Activated CD4-positive, CD25-positive, alpha-beta regulatory T cell (primary cell): Measurements from ENCODE around the gene C16orf90.

Source experiments
- DNase-seq, 4 experiments: peaks; one replicate each; lab custom pipeline; 2025; lab: John Stamatoyannopoulos, UW

The C16orf90 gene, protein sequence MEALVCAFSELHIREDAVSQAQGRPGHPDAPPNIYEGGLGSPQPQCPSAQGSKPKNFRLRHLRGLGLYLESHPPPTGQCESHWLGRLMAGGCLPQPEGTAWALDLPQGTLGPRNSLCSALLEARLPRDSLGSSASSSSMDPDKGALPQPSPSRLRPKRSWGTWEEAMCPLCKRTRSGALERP

DNA sequence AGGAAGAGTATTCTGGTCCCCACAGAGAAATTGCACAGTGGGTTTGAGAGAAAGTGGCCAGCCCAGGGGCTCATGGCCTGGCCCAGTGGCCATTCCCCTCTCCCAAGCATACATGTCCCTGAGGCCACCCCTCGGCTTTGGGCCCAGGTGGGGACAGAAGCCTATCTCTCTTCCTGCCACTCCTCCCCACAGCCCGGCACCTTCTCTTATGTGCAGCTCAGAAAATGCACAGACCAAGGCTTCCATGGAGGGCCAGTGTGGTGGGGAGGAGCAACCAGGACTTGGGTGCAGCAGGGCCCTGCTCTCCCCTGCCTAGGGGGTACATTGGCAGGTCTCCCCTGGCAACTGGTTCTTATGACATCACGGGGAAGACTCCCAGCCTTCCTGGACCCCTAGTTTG, at the start of gene C16orf90:
Gene C16orf90 (minus strand): TSS at position 314 of the 400 bp plus-strand sequence. CDS start 68 bp downstream, at position 246.
- no peak for DNase-seq

- DNase-seq, result no peak
Measured at GRCh38 chr16:3542601-3543373, 47.5 kb upstream of the C16orf90 start.

GRCh38 chr16:3541527-3542155, 46.4 kb upstream of the C16orf90 start:
- DNase-seq, result no peak

GRCh38 chr16:3538222-3538621, 42.9 kb upstream of the C16orf90 start:
- no peak for DNase-seq

DNA sequence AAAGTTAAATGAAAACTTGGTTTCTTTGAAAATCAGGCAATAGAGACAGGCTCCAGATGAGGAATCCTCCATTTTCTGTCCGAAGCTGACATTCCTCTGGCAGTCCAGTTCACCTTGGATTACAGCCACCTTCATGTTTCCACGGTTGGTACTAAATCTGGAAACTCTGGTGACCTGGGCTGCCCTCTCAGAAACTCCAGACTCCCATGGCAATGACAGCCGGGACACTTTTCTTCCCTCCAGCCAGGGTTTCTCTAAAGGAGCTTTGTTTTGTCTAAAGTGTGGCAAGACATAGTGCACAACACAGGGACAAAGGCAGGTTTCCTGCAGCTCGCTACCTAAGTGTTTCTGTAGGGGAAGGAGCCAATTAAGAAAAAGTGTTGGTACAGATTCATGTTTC, 41.6 kb upstream of the C16orf90 start:
- no peak for DNase-seq

DNA sequence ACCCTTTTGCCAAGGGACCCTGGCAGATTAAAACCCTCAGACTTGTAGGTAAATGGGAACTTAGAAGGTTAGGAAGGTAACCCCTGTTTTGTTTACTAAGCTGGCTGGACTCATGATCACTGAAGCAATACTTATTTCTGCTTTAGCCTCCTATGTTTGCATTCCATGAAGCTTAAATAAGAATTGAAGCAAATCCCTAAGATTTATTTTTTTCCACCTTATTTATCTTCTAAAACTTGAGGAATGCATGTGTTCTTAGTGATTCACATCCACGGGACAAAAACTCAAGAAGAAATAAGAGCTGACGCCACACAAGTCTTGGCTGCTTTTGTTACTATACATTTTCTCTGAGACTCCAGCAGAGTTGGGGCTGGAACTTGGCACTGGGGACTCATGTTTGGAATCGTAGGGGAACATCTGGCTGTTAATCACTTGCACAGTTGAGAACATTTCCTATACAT, 41.0 kb upstream of the C16orf90 start:
- no peak for DNase-seq

DNA sequence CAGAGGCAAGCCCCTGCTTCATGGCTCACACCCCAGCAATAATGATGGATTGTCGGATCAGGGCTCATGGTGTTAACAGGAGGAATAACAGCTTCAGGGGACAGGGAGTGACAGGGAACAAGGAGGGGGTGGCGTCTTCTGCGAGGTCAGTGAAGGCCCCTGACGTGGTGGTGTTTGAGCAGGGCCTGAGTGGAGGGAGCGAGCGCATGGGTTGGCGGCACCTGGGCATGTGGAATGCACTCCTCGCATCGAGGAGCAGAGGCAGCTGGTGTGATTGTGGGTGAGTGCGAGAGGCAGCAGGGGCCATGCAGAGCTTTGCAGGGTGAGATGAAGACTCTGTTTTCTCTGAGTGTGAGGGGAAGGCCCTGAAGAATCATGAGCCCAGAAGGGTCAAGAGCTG, 38.8 kb upstream of the C16orf90 start:
- no peak for DNase-seq

- no peak for DNase-seq
Measured at GRCh38 chr16:3532741-3533140, 37.5 kb upstream of the C16orf90 start.

DNA sequence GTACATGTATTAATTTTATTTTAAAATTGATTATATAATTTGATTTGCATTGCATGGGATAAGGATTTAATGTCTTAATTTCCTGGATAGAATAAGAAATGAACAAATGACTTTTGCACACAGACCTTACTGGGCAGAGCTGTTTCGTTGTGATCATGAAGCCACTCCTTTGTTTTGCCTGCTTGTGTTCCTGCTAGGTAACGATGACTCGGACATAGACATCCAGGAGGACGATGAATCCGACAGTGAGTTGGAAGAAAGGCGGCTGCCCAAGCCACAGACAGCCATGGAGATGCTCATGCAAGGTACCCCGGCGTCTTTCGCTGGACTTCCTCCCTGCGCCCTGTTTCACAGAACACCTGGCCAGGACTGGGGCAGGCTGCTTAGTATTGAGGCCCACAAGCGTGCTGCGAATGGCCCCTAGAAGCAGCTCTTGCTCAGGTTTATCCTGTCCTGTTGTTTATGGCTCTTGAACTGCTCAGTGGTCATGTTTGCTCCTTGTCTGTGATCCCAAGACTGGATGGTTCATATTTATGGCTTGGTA, 35.2 kb upstream of the C16orf90 start:
- DNase-seq, result no peak

DNA sequence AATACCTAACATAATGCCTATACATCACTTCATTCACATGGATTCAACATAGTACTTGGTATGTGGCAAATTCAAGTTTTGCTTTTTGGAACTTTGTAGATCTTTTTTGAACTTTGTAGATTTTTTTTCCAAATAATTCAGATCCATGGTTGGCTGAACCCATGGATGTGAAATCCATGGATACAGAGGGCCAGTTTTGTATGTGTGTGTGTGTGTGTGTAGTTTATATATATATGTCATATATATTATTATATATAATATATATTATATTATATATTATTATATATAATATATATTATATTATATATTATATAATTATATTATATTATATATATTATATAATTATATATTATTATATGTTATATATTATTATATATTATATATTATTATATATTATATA, 33.9 kb upstream of the C16orf90 start:
- no peak for DNase-seq

DNA sequence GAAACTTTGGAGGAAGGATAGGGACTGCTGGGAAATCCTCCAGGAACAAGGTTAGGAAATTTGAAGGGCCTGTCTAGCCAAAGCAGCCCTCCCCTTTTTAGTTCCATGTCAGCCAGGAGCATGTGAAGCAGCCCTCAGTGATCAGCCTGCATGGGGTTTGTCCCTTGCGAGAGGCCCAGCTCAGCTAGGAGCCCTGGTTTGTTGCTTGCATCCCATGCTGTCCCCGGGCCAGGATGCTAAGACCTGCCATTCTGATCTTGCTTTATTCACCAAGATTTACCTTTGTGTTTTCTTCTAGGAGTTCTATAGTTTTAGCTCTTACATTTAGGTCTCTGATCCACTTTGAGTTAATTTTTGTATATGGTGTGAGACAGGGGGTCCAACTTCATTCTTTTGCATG, 33.1 kb upstream of the C16orf90 start:
- no peak for DNase-seq

DNA sequence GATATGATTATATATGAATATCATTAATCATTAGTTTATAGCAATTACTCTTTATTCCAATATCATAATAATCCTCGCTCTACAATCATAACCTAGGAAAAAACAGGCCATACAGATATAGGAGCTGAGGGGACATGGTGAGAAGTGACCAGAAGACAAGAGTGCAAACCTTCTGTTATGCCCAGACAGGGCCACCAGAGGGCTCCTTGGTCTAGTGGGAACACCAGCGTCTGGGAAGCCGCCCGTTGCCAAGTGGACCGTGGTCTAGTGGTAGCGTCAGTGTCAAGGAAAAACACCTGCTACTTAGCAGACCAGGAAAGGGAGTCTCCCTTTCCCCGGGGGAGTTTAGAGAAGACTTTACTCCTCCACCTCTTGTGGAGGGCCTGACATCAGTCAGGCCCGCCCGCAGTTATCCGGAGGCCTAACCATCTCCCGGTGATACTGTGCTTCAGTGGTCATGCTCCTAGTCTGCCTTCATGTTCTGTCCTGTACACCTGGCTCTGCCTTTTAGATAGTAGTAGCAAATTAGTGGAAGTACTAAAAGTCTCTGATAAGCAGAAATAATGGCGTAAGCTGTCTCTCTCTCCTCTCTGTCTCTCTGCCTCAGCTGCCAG, 32.0 kb upstream of the C16orf90 start:
- DNase-seq, result peak in 2 of 4 experiments; percentile 16 to 48

- no peak for DNase-seq
Measured at GRCh38 chr16:3525951-3526350, 30.7 kb upstream of the C16orf90 start.

DNA sequence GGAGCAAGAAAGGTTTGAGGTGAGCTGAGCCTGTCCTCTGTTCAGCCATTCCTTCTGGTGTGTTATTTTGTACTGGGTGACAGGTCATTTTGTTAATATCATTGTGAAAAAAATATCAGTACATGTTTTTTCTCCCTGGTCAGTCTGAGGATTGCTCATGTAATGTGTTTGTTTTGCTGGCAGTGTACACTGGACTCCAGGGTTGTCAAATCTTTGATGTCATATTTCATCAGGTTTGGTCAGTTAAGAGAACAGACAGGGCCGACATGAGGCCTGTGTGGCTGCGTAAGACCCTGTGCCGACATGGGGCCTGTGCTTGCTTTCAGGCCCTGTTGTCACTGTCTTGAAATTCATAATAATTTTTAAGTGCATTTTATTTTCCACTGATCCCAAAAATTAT, 28.0 kb upstream of the C16orf90 start:
- no peak for DNase-seq

GRCh38 chr16:3520841-3521240, 25.6 kb upstream of the C16orf90 start:
- no peak for DNase-seq

DNA sequence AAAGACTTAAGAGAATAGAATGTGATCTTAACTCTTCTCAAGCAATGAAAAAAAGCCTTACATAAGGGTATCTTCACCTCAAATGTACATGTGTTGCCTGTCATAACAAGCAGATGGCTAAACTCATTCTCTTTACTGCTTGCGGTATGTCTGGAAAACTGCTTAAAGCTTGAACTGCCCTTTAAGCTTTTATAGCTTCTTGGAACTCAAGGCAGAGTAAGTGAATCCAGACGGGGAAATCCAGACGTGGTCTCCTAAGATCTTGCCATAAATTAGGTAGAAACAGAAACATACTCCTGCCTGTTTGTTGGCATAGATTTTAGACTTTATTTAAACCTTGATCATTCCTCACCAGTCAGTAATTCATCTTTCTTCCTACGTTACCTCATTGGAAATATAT, 25.1 kb upstream of the C16orf90 start:
- DNase-seq, result no peak

DNA sequence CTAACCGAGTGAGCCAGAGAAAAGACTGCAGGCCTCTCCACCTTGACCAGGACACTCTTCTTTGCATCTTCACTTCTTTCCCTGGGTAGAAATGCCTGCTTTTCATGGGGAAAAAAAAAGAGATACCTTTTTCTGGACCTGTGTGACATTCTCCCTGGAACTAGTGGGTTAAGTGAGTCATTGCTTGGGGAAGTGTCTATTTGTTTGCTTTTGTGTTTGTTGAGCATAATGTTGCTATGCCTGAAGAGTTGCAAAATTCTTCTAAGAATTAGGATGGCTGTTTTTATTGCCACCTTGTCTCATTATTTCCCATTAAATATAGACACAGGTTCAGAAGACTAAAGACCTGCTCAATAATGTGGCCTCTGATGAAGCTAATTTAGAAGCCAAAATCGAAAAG, 24.3 kb upstream of the C16orf90 start:
- no peak for DNase-seq

DNA sequence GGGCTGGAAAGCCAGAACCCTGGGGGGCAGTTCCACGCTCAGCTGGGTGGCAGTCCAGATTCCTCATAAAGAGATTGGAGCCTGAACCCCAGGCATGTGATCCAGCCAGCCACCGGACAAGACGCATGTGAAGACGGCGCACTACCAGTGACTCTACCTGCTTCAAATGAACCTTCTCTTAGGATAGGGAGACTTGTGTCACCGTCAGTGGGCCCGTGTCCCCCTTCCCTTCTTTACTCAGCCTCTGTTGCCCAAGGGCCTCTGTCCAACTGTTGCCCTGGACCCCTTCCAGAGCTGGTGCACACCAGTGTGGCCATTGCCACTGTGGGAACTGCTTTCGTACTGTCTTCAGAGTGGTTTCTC, 23.7 kb upstream of the C16orf90 start:
- DNase-seq, result no peak

DNA sequence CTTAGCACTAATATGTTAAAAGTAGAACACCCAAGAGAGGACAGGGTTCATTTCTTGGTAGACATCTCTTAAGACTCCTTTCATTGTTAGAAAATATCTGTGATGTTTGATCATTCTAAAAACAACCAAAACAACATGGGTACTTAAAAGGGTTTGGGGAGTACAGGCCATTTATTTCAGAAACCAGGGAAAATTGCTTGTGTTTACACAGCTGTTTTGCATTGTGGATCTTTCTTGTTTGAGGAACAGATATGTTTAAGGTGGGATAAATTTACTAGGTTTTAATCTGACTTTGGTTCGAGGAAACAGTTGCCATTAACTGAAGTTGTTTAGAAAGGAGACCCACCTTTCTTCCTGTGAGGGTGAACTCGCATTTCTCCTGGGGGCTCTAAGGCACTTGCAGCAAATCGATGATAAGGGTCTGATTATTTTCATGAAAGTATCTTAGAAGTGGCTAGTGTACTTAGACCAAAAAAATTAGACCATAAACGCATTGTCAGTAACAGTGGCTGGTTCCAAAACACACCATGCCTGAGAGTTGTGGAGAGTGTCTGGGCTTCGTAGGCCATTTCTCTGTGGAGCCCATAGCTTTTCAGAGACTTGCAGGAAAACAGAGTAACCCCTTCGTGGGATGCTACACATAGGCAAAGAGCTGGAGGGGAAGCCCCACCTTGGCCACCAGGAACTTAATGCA, 23.1 kb upstream of the C16orf90 start:
- DNase-seq, result no peak

GRCh38 chr16:3515897-3516296, 20.6 kb upstream of the C16orf90 start:
- no peak for DNase-seq

GRCh38 chr16:3514621-3515020, 19.3 kb upstream of the C16orf90 start:
- DNase-seq, result no peak
